ENCODE data around the gene ZNF618. TPM values are rescaled to one million over a fixed set of nuclear protein-coding genes. Genes with fewer than 3 reads are reported as not detected.

ZNF618 gene
- polyA plus RNA-seq, 1 donor (not counting 4 experiments of a cell fraction or from before 2014, with no cell fraction given), result 2.5 TPM

- Histone ChIP-seq H3K27me3 (ENCODE audit: control insufficient read depth, extremely low read depth, insufficient read depth, low read length) (no peaks in the 10 kb centered on the region), H3K4me3 (ENCODE audit: control insufficient read depth in 2 of 3, extremely low read depth in 1 of 3, insufficient read depth in 2 of 3, low read depth in 1 of 3, low read length in 3 of 3) (no peak overlapping the region), H3K4me1 (ENCODE audit: control insufficient read depth, extremely low read depth, insufficient read depth, low read length) (no peaks in the 10 kb centered on the region), H3K4me2 (ENCODE audit: control insufficient read depth, extremely low read depth, insufficient read depth, low read depth, low read length) (no peak overlapping the region), H3K9me1 (ENCODE audit: control insufficient read depth, extremely low read depth, insufficient read depth, low read length) (no peaks in the 10 kb centered on the region), H3K79me2 (ENCODE audit: control insufficient read depth, insufficient read depth, low read length) (no peaks in the 10 kb centered on the region), H3K9me3 (ENCODE audit: control insufficient read depth, low read depth, low read length) (no peaks in the 10 kb centered on the region), H3K27ac (ENCODE audit: control insufficient read depth, insufficient read depth, low read length) (no peak overlapping the region), H3K36me3 (ENCODE audit: control insufficient read depth in 2 of 2, extremely low read depth in 1 of 2, insufficient read depth in 2 of 2, low read length in 2 of 2) (no peaks in the 10 kb centered on the region), H4K20me1 (ENCODE audit: control insufficient read depth, extremely low read depth, insufficient read depth, low read length) (no peaks in the 10 kb centered on the region), H3K9ac (ENCODE audit: control insufficient read depth, extremely low read depth, insufficient read depth, low read length) (no peak overlapping the region), H2AFZ (ENCODE audit: control insufficient read depth, low read length) (no peak overlapping the region)
- dilution Hi-C loops (cut with MboI; ENCODE audit: extremely low pct_ligation_motif_present, low sequenced_read_pairs), result no loop called here
- FAIRE-seq (no peak), DNase-seq (ENCODE audit: low read depth, low spot score) (no peak)
- TF ChIP-seq, protein P1, sequence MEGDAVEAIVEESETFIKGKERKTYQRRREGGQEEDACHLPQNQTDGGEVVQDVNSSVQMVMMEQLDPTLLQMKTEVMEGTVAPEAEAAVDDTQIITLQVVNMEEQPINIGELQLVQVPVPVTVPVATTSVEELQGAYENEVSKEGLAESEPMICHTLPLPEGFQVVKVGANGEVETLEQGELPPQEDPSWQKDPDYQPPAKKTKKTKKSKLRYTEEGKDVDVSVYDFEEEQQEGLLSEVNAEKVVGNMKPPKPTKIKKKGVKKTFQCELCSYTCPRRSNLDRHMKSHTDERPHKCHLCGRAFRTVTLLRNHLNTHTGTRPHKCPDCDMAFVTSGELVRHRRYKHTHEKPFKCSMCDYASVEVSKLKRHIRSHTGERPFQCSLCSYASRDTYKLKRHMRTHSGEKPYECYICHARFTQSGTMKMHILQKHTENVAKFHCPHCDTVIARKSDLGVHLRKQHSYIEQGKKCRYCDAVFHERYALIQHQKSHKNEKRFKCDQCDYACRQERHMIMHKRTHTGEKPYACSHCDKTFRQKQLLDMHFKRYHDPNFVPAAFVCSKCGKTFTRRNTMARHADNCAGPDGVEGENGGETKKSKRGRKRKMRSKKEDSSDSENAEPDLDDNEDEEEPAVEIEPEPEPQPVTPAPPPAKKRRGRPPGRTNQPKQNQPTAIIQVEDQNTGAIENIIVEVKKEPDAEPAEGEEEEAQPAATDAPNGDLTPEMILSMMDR (optimal IDR thresholded peaks at IDR 0.05 in 1 of 3, IDR thresholded peaks at IDR 0.05 in 1 of 3, conservative IDR thresholded peaks at IDR 0.05 in 1 of 3; ENCODE audit: extremely low read depth in 1 of 3, insufficient read depth in 2 of 3, low read length in 3 of 3), result no peak
- TF ChIP-seq EZH2 (IDR thresholded peaks at IDR 0.05; ENCODE audit: low read length), result no peak
Observed at GRCh38 chr9:113946496-113947115, 70.5 kb downstream of the ZNF618 start.

DNA sequence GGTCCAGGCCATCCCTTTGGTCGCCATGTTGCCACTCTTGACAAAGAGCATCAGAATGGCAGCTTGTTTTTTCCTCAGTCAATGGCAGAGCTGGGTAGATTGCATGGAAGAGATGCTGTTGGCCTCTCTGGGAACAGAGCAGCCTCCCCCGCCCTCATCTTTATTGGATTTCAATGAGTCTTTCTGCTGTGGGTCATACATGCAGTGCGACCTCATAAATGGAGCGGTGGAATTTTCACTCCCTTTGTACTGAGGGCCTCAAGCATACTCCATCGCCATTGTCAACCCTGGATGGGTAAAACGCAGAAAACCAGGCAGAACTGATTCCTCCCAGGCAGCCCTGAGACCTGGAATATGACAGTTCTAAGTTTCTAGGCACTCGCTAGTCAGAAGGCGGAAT lies 71.8 kb downstream of the ZNF618 start:
- H3K27ac ChIP-seq (ENCODE audit: control insufficient read depth, insufficient read depth, low read length), result no peak overlapping the region
- no peaks in the 10 kb centered on the region for H3K9me3 ChIP-seq (ENCODE audit: control insufficient read depth, low read depth, low read length)
- dilution Hi-C loops (cut with MboI; ENCODE audit: extremely low pct_ligation_motif_present, low sequenced_read_pairs), result no loop called here
- H3K4me2 ChIP-seq (ENCODE audit: control insufficient read depth, extremely low read depth, insufficient read depth, low read depth, low read length), result no peak overlapping the region
- H3K27me3 ChIP-seq (ENCODE audit: control insufficient read depth, extremely low read depth, insufficient read depth, low read length), result no peaks in the 10 kb centered on the region
- FAIRE-seq, result no peak
- TF ChIP-seq, protein P1 (optimal IDR thresholded peaks at IDR 0.05 in 1 of 3, IDR thresholded peaks at IDR 0.05 in 1 of 3, conservative IDR thresholded peaks at IDR 0.05 in 1 of 3; ENCODE audit: extremely low read depth in 1 of 3, insufficient read depth in 2 of 3, low read length in 3 of 3), result no peak
- no peak for TF ChIP-seq EZH2 (IDR thresholded peaks at IDR 0.05; ENCODE audit: low read length)
- no peak for DNase-seq (ENCODE audit: low read depth, low spot score)
- no peaks in the 10 kb centered on the region for H4K20me1 ChIP-seq (ENCODE audit: control insufficient read depth, extremely low read depth, insufficient read depth, low read length)
- no peak overlapping the region for H3K9ac ChIP-seq (ENCODE audit: control insufficient read depth, extremely low read depth, insufficient read depth, low read length)
- no peaks in the 10 kb centered on the region for H3K79me2 ChIP-seq (ENCODE audit: control insufficient read depth, insufficient read depth, low read length)
- no peak overlapping the region for H3K4me3 ChIP-seq (ENCODE audit: control insufficient read depth in 2 of 3, extremely low read depth in 1 of 3, insufficient read depth in 2 of 3, low read depth in 1 of 3, low read length in 3 of 3)
- no peak overlapping the region for H2AFZ ChIP-seq (ENCODE audit: control insufficient read depth, low read length)
- no peaks in the 10 kb centered on the region for H3K4me1 ChIP-seq (ENCODE audit: control insufficient read depth, extremely low read depth, insufficient read depth, low read length)
- H3K36me3 ChIP-seq (ENCODE audit: control insufficient read depth in 2 of 2, extremely low read depth in 1 of 2, insufficient read depth in 2 of 2, low read length in 2 of 2), result no peaks in the 10 kb centered on the region
- H3K9me1 ChIP-seq (ENCODE audit: control insufficient read depth, extremely low read depth, insufficient read depth, low read length), result no peaks in the 10 kb centered on the region
